Ectodermal cell (in vitro differentiated cells): ENCODE data around the gene EGLN1.
"Not testable (repeated sequence)": the region's sequence is repeated elsewhere in the genome, so short reads cannot be mapped to it uniquely, and the experiment has no call there.

Source experiments
- H3K27ac ChIP-seq: 2 replicates; pipeline ENCODE4 v1.7.0; 2013; ENCODE audit warnings: mild to moderate bottlenecking, low read depth, low read length; ENCODE audit not compliant: insufficient read depth, poor library complexity, severe bottlenecking
- H3K27me3 ChIP-seq: 2 replicates; pipeline ENCODE4 v1.7.0; 2013; ENCODE audit warnings: mild to moderate bottlenecking, low read length; ENCODE audit not compliant: insufficient read depth, control insufficient read depth, poor library complexity, severe bottlenecking
- H3K36me3 ChIP-seq: one replicate; pipeline ENCODE4 v1.7.0; 2013; ENCODE audit warnings: low read length; ENCODE audit not compliant: control insufficient read depth, insufficient read depth
- H3K4me1 ChIP-seq: one replicate; pipeline ENCODE4 v1.7.0; 2013; ENCODE audit warnings: low read length; ENCODE audit not compliant: control insufficient read depth, insufficient read depth
- H3K4me3 ChIP-seq: 2 replicates; pipeline ENCODE4 v1.7.0; 2013; ENCODE audit warnings: low read depth, low read length, control low read depth; ENCODE audit not compliant: insufficient read depth
- H3K9me3 ChIP-seq: 2 replicates; pipeline ENCODE4 v1.7.0; 2013; ENCODE audit warnings: mild to moderate bottlenecking, low read length, moderate library complexity; ENCODE audit not compliant: control insufficient read depth
- WGBS, 2 experiments: methylation state at CpG; one replicate each; pipeline ENCODE4 v1.1.7; 2013; ENCODE audit warnings: missing lambda C conversion rate in 2 of 2; 5-methylcytosine and 5-hydroxymethylcytosine counted together

Gene EGLN1

GRCh38 chr1:231446138-231446537 is 24.1 kb upstream of the EGLN1 start:
- WGBS, 2 experiments = 92 to 96% methylated on average over 5 of the region's 5 CpGs
- H3K27me3 ChIP-seq = no peaks in the 10 kb centered on the region
- H3K27ac ChIP-seq = no peak overlapping the region
- no peak overlapping the region for H3K4me3 ChIP-seq
- no peaks in the 10 kb centered on the region for H3K9me3 ChIP-seq
- no peaks in the 10 kb centered on the region for H3K36me3 ChIP-seq
- no peaks in the 10 kb centered on the region for H3K4me1 ChIP-seq

GRCh38 chr1:231444059-231444458 is 22.0 kb upstream of the EGLN1 start:
- Histone ChIP-seq H3K4me3 (no peak overlapping the region), H3K36me3 (no peaks in the 10 kb centered on the region), H3K9me3 (no peaks in the 10 kb centered on the region), H3K4me1 (no peaks in the 10 kb centered on the region), H3K27me3 (no peaks in the 10 kb centered on the region), H3K27ac (no peak overlapping the region)
- WGBS, 2 experiments = 93 to 94% methylated on average over 2 of the region's 2 CpGs

GRCh38 chr1:231443363-231443762 is 21.3 kb upstream of the EGLN1 start:
- Histone ChIP-seq H3K9me3 (no peaks in the 10 kb centered on the region), H3K27ac (no peak overlapping the region), H3K4me1 (no peaks in the 10 kb centered on the region), H3K27me3 (no peaks in the 10 kb centered on the region), H3K36me3 (no peaks in the 10 kb centered on the region), H3K4me3 (no peak overlapping the region)
- 80 to 92% methylated on average over 1 to 2 of the region's 2 CpGs for WGBS, 2 experiments

- Histone ChIP-seq H3K27me3 (no peaks in the 10 kb centered on the region), H3K9me3 (no peaks in the 10 kb centered on the region), H3K4me3 (no peak overlapping the region), H3K4me1 (no peaks in the 10 kb centered on the region), H3K36me3 (no peaks in the 10 kb centered on the region), H3K27ac (no peak overlapping the region)
Observed at GRCh38 chr1:231442735-231443134, 20.6 kb upstream of the EGLN1 start.

GRCh38 chr1:231432996-231433395 is 10.9 kb upstream of the EGLN1 start:
- H3K9me3 ChIP-seq = no peaks in the 10 kb centered on the region
- no peaks in the 10 kb centered on the region for H3K27me3 ChIP-seq
- whole genome bisulfite sequencing, 2 experiments = 86 to 98% methylated on average over 2 of the region's 2 CpGs
- no peaks in the 10 kb centered on the region for H3K36me3 ChIP-seq
- H3K4me3 ChIP-seq = no peak overlapping the region
- H3K27ac ChIP-seq = no peak overlapping the region
- H3K4me1 ChIP-seq = no peaks in the 10 kb centered on the region

- no peaks in the 10 kb centered on the region for H3K9me3 ChIP-seq
- H3K4me3 ChIP-seq = no peak overlapping the region
- WGBS, 2 experiments = 94 to 96% methylated on average over 6 of the region's 6 CpGs
Observed at GRCh38 chr1:231431665-231432415, 9.8 kb upstream of the EGLN1 start.

GRCh38 chr1:231430678-231431352 is 8.7 kb upstream of the EGLN1 start:
- WGBS, 2 experiments = 93 to 94% methylated on average over 31 of the region's 31 CpGs
- not testable (repeated sequence) for H3K27me3 ChIP-seq, H3K4me3 ChIP-seq, H3K36me3 ChIP-seq, H3K4me1 ChIP-seq, H3K27ac ChIP-seq, H3K9me3 ChIP-seq

More at GRCh38 chr1:231431665-231432415, 9.8 kb upstream of the EGLN1 start:
- no peaks in the 10 kb centered on the region for H3K4me1 ChIP-seq
- H3K27me3 ChIP-seq = no peaks in the 10 kb centered on the region
- H3K27ac ChIP-seq = no peak overlapping the region
- H3K36me3 ChIP-seq = no peaks in the 10 kb centered on the region

- H3K4me1 ChIP-seq = peaks cover under 1% of the 10 kb centered on the region
- no peak overlapping the region for H3K27ac ChIP-seq
- no peaks in the 10 kb centered on the region for H3K36me3 ChIP-seq
- H3K9me3 ChIP-seq = no peaks in the 10 kb centered on the region
- WGBS, 2 experiments = 91 to 92% methylated on average over 3 of the region's 3 CpGs
- no peak overlapping the region for H3K4me3 ChIP-seq
- peaks cover 32% of the 10 kb centered on the region for H3K27me3 ChIP-seq
Observed at GRCh38 chr1:231428377-231428776, 6.3 kb upstream of the EGLN1 start.

- Histone ChIP-seq H3K9me3 (no peaks in the 10 kb centered on the region), H3K27me3 (peaks cover 55% of the 10 kb centered on the region), H3K4me3 (no peak overlapping the region), H3K36me3 (no peaks in the 10 kb centered on the region), H3K27ac (no peak overlapping the region), H3K4me1 (peaks cover 7% of the 10 kb centered on the region)
- WGBS, 2 experiments = 73 to 88% methylated on average over 2 to 3 of the region's 4 CpGs
Observed at GRCh38 chr1:231424950-231425805, 3.1 kb upstream of the EGLN1 start.

- 77 to 86% methylated on average over 1 of the region's 1 CpG for WGBS, 2 experiments
- no peaks in the 10 kb centered on the region for H3K9me3 ChIP-seq
- no peak overlapping the region for H3K4me3 ChIP-seq
- H3K36me3 ChIP-seq = no peaks in the 10 kb centered on the region
- peaks cover 7% of the 10 kb centered on the region for H3K4me1 ChIP-seq
- H3K27me3 ChIP-seq = peaks cover 70% of the 10 kb centered on the region
- no peak overlapping the region for H3K27ac ChIP-seq
Observed at GRCh38 chr1:231423648-231424047, 1.6 kb upstream of the EGLN1 start.
